GM12878 (cell line): ENCODE data around the gene YDJC. TPM values are rescaled to one million over a fixed set of nuclear protein-coding genes. Genes with fewer than 3 reads are reported as not detected.

Experiments used
- ATAC-seq: fragments of 200-7000 bp; cut with Tn5 transposase; 3 replicates; pipeline ENCODE4 v1.9.1; 2020; ENCODE audit warnings: mild to moderate bottlenecking, moderate library complexity
- BruUV-seq: library from RNA; stranded (reverse); fragments of 400-500 nt; replicated peaks from 2 replicates; lab custom pipeline; 2021; lab: Mats Ljungman, UMichigan
- CTCF ChIA-PET: fragments of 300-600 bp; sonication (Branson Sonifier 250); formaldehyde crosslinking; extraction: SDS; loops from one replicate; lab custom pipeline; 2021; ENCODE audit warnings: inconsistent platforms; lab: Yijun Ruan, JAX
- POLR2A ChIA-PET: fragments of 350-600 bp; formaldehyde crosslinking; extraction: SDS; loops from one replicate; lab custom pipeline; 2021; ENCODE audit warnings: inconsistent platforms; lab: Charles Lee
- RAD21 ChIA-PET: fragments of 300-600 bp; sonication (Branson Sonifier 250); formaldehyde crosslinking; loops from one replicate; lab custom pipeline; 2023; ENCODE audit warnings: antibody characterized with exemption; ENCODE audit not compliant: unreplicated experiment; lab: Charles Lee
- SMC1A ChIA-PET: fragments of 300-600 bp; sonication (Branson Sonifier 250); formaldehyde crosslinking; loops from one replicate; lab custom pipeline; 2023; ENCODE audit not compliant: unreplicated experiment, uncharacterized antibody; lab: Charles Lee
- DNase-seq: peaks from one replicate; pipeline ENCODE4 v3.0.0-alpha.2; 2011; ENCODE audit warnings: low read depth, low spot score
- FAIRE-seq: peaks from 3 replicates; lab custom pipeline; 2011; peaks lifted over from hg19 to GRCh38; lab: Jason Lieb, UNC
- H2AFZ ChIP-seq: 2 replicates; pipeline ENCODE4 v1.6.0; 2011; ENCODE audit warnings: low read depth, low read length, control low read depth; ENCODE audit not compliant: control insufficient read depth
- H3K27ac ChIP-seq: 2 replicates; pipeline ENCODE4 v1.5.1; 2011; ENCODE audit warnings: control low read depth; ENCODE audit not compliant: control insufficient read depth, insufficient read depth
- H3K27me3 ChIP-seq, 2 experiments: replicated peaks in 1 of 2; 2 replicates each; pipeline versions ENCODE4 v1.6.0 to v1.6.1; 2011; ENCODE audit warnings: low read length in 1 of 2; ENCODE audit not compliant: control insufficient read depth in 2 of 2, insufficient read depth in 2 of 2
- H3K36me3 ChIP-seq, 2 experiments: 2 replicates each; pipeline ENCODE4 v1.5.1; 2011; ENCODE audit warnings: low read length in 1 of 2; ENCODE audit not compliant: control insufficient read depth in 2 of 2, insufficient read depth in 2 of 2
- H3K4me1 ChIP-seq: 2 replicates; pipeline ENCODE4 v1.6.1; 2011; ENCODE audit warnings: mild to moderate bottlenecking, low read length, moderate library complexity, mixed read lengths; ENCODE audit not compliant: control insufficient read depth, insufficient read depth
- H3K4me2 ChIP-seq: 2 replicates; pipeline ENCODE4 v1.6.0; 2011; ENCODE audit warnings: control low read depth; ENCODE audit not compliant: control insufficient read depth, insufficient read depth
- H3K4me3 ChIP-seq: fragments of 200-600 bp; sonication (generic); 2 replicates; pipeline ENCODE4 v1.5.1; 2016
- H3K79me2 ChIP-seq: 2 replicates; pipeline ENCODE4 v1.6.0; 2011; ENCODE audit warnings: low read length; ENCODE audit not compliant: control insufficient read depth, insufficient read depth
- H3K9ac ChIP-seq: 2 replicates; pipeline ENCODE4 v1.8.0; 2011; ENCODE audit warnings: low read length, control low read depth, mixed read lengths; ENCODE audit not compliant: control insufficient read depth, insufficient read depth
- H3K9me3 ChIP-seq: replicated peaks from 3 replicates; pipeline ENCODE4 v1.5.1; 2011; ENCODE audit warnings: mild to moderate bottlenecking, low read length; ENCODE audit not compliant: control insufficient read depth, insufficient read depth
- H4K20me1 ChIP-seq: 2 replicates; pipeline ENCODE4 v1.6.0; 2011; ENCODE audit not compliant: control insufficient read depth, insufficient read depth
- FOS ChIP-seq: IDR thresholded peaks from 3 replicates; pipeline ENCODE4 v1.6.1; 2011; ENCODE audit warnings: borderline replicate concordance; ENCODE audit not compliant: insufficient read length; ENCODE audit errors: extremely low read depth
- IKZF1 ChIP-seq: fragments of 450-650 bp; conservative IDR thresholded peaks from 2 replicates; pipeline ENCODE4 v1.6.1; 2017; ENCODE audit warnings: antibody characterized with exemption, mild to moderate bottlenecking
- KDM1A ChIP-seq: fragments of 200-600 bp; sonication (generic); IDR thresholded peaks from 2 replicates; pipeline ENCODE4 v1.6.1; 2016; ENCODE audit warnings: borderline replicate concordance
- MEF2B ChIP-seq: fragments of 450-650 bp; IDR thresholded peaks from 2 replicates; pipeline ENCODE4 v1.6.1; 2018; ENCODE audit warnings: mild to moderate bottlenecking, moderate library complexity; ENCODE audit not compliant: partially characterized antibody, poor library complexity, severe bottlenecking
- POLR2A ChIP-seq: IDR thresholded peaks from 2 replicates; pipeline ENCODE4 v1.6.1; 2011; ENCODE audit warnings: low read depth, mild to moderate bottlenecking, low read length
- RELB ChIP-seq: fragments of 450-650 bp; IDR thresholded peaks from 2 replicates; pipeline ENCODE4 v1.6.1; 2017; ENCODE audit warnings: low read depth, mild to moderate bottlenecking, moderate library complexity
- SPI1 ChIP-seq: IDR thresholded peaks from 2 replicates; pipeline ENCODE4 v1.6.1; 2011; ENCODE audit warnings: low read depth, mild to moderate bottlenecking, low read length, moderate library complexity, borderline replicate concordance; ENCODE audit not compliant: insufficient read depth
- WGBS: methylation state at CpG from one replicate; pipeline ENCODE4 v1.1.6; 2016; ENCODE audit warnings: low lambda C conversion rate; ENCODE audit not compliant: insufficient replicate concordance, insufficient coverage; ENCODE audit errors: missing lambda C conversion rate; 5-methylcytosine and 5-hydroxymethylcytosine counted together
- in situ Hi-C: fragments of 300-500 bp; cut with MboI; formaldehyde crosslinking; loops from 9 replicates; pipeline ENCODE4 v1.14.3; 2018; ENCODE audit warnings: mixed read lengths
- intact Hi-C: fragments of 100-400 bp; cut with micrococcal nuclease; formaldehyde crosslinking; loops from one replicate; pipeline ENCODE4 v1.14.2; 2022; ENCODE audit not compliant: unreplicated experiment
- polyA plus RNA-seq, 11 experiments: library from polyadenylated mRNA; depleted of rRNA in 4 of 11; unstranded in 6 of 11; stranded (reverse) in 5 of 11; fragments of >200 nt; fragmentation: Nextera tagmentation in 4 of 11; fragmentation: Illumina TruSeq in 1 of 11; extraction: Ambion mirVana in 4 of 11; extraction: Trizol in 1 of 11; gene quantifications; 1 replicate in 1 of 11; 2 replicates in 10 of 11; pipeline versions ENCODE4 v1.2.1 to v1.2.3, GENCODE V29; 2011 to 2016; ENCODE audit warnings: inconsistent platforms in 2 of 11, missing spikeins in 2 of 11, low read depth in 1 of 11
- total RNA-seq, 4 experiments: library from RNA; depleted of rRNA in 3 of 4; stranded (reverse); fragments of >200 nt in 3 of 4; fragmentation: Illumina TruSeq in 1 of 4; extraction: Trizol in 1 of 4; gene quantifications; 2 replicates each; pipeline versions ENCODE4 v1.2.1 to v1.2.3, GENCODE V29; 2013 to 2021

The YDJC gene
- total and polyA plus RNA-seq, 10 of the 15 experiments (the other 5 are each of a cell fraction or from before 2014, with no cell fraction given): 1.00 to 77.6 (median 38.4) TPM

GRCh38 chr22:21590809-21591641, 38.8 kb downstream of the YDJC start:
- Histone ChIP-seq H3K27ac (peak overlapping the region; percentile 14; the same call in 1 of the 2 replicates), H3K4me2 (no peak overlapping the region; the same call in 1 of the 2 replicates), H3K4me3 (no peak overlapping the region), H2AFZ (no peak overlapping the region), H3K4me1 (peaks cover 24% of the 10 kb centered on the region), H3K79me2 (peaks cover 63% of the 10 kb centered on the region), H3K9ac (no peak overlapping the region), H3K36me3 (peaks cover 26 to 32% of the 10 kb centered on the region in 2 experiments), H3K27me3 (no peaks in the 10 kb centered on the region), H4K20me1 (peaks cover 15% of the 10 kb centered on the region), H3K9me3 (no peaks in the 10 kb centered on the region)
- no peak for ATAC-seq
- DNase-seq: no peak
- no peak for FAIRE-seq
- intact Hi-C loops (no loop called here), in situ Hi-C loops (no loop called here)
- WGBS: 65% methylated on average over 9 of the region's 9 CpGs
- POLR2A ChIA-PET: no interaction called here
- SMC1A ChIA-PET: interaction anchor here (0.9 to 1.0 kb wide), 2 partner anchors 12 to 22 kb away, joined by 3 read pairs; no protein-coding TSS in a partner anchor
- CTCF ChIA-PET: interaction anchor here (0.7 to 1.6 kb wide), 2 partner anchors 38 to 56 kb away, joined by 3 to 5 read pairs; partner anchors contain the start of gene YDJC
- TF ChIP-seq KDM1A (no peak), SPI1 (peak; percentile 61; the same call in 1 of the 2 replicates), RELB (peak; percentile 22; the same call in 1 of the 2 replicates), MEF2B (peak; percentile 79), POLR2A (0 out of 2 replicates have a peak, but pooled peaks have one; percentile 6), IKZF1 (peak; percentile 46; the same call in 1 of the 2 replicates), FOS (no peak)
- no TSS peak for BruUV-seq
- RAD21 ChIA-PET: no interaction called here
